T-helper 1 cell treated with Interleukin-12 subunit alpha and Interleukin-12 subunit beta and Interleukin-4 antibody, amounts not matched to agents 30 ng/mL and 1 ng/mL, for 36 hours (primary cell): Measurements from ENCODE around the gene GRID2IP. TPM values are rescaled to one million over a fixed set of nuclear protein-coding genes. Genes with fewer than 3 reads are reported as not detected.
"Not testable (repeated sequence)": the region's sequence is repeated elsewhere in the genome, so short reads cannot be mapped to it uniquely, and the experiment has no call there.

Experiments
- intact Hi-C: fragments of 100-400 bp; cut with micrococcal nuclease; formaldehyde crosslinking; loops from one replicate; pipeline ENCODE4 v1.15.1; 2024
- total RNA-seq: library from RNA; stranded (reverse); gene quantifications from 2 replicates; pipeline ENCODE4 v1.2.3, GENCODE V29; 2022

The GRID2IP gene
- total RNA-seq, 1 donor from 2014 or later: 0.10 TPM

GRCh38 chr7:6495597-6496262, 55.5 kb downstream of the GRID2IP start:
- intact Hi-C loops: no loop called here

GRCh38 chr7:6494365-6494764, 56.9 kb downstream of the GRID2IP start:
- intact Hi-C loops: no loop called here

GRCh38 chr7:6491194-6491593, 60.1 kb downstream of the GRID2IP start:
- intact Hi-C loops: no loop called here

- intact Hi-C loops: no loop called here
Observed at GRCh38 chr7:6489612-6490011, 61.6 kb downstream of the GRID2IP start.

GRCh38 chr7:6487184-6487545, 64.1 kb downstream of the GRID2IP start:
- intact Hi-C loops: no loop called here

- intact Hi-C loops: no loop called here
Observed at GRCh38 chr7:6486438-6487183, 64.7 kb downstream of the GRID2IP start.

- intact Hi-C loops: no loop called here
Observed at GRCh38 chr7:6482743-6483119, 68.5 kb downstream of the GRID2IP start.

GRCh38 chr7:6482307-6482706, 69.0 kb downstream of the GRID2IP start:
- intact Hi-C loops: no loop called here

- intact Hi-C loops: no loop called here
Observed at GRCh38 chr7:6481445-6481844, 69.8 kb downstream of the GRID2IP start.

- intact Hi-C loops: no loop called here
Observed at GRCh38 chr7:6480323-6480660, 71.0 kb downstream of the GRID2IP start.

- intact Hi-C loops: loop anchor here (1.0 kb wide), 1 partner anchor 31 kb away; no protein-coding TSS in a partner anchor
Observed at GRCh38 chr7:6479067-6479466, 72.2 kb downstream of the GRID2IP start.

- intact Hi-C loops: no loop called here
Observed at GRCh38 chr7:6478186-6478585, 73.1 kb downstream of the GRID2IP start.

GRCh38 chr7:6477318-6477660, 74.0 kb downstream of the GRID2IP start:
- intact Hi-C loops: no loop called here

- intact Hi-C loops: no loop called here
Observed at GRCh38 chr7:6476596-6477317, 74.5 kb downstream of the GRID2IP start.

- intact Hi-C loops: no loop called here
Observed at GRCh38 chr7:6475433-6476186, 75.7 kb downstream of the GRID2IP start.

- intact Hi-C loops: no loop called here
Observed at GRCh38 chr7:6465862-6466261, 85.4 kb downstream of the GRID2IP start.

- intact Hi-C loops: not testable (repeated sequence)
Observed at GRCh38 chr7:6463609-6464008, 87.7 kb downstream of the GRID2IP start.

- intact Hi-C loops: no loop called here
Observed at GRCh38 chr7:6461946-6462550, 89.2 kb downstream of the GRID2IP start.

- intact Hi-C loops: no loop called here
Observed at GRCh38 chr7:6460990-6461584, 90.2 kb downstream of the GRID2IP start.

- intact Hi-C loops: no loop called here
Observed at GRCh38 chr7:6460303-6460702, 91.0 kb downstream of the GRID2IP start.

- intact Hi-C loops: not testable (repeated sequence)
Observed at GRCh38 chr7:6458676-6459075, 92.6 kb downstream of the GRID2IP start.
